Measurements from ENCODE around the gene G6PC3.
"Not testable (repeated sequence)": the region's sequence is repeated elsewhere in the genome, so short reads cannot be mapped to it uniquely, and the experiment has no call there.

The G6PC3 gene

DNA sequence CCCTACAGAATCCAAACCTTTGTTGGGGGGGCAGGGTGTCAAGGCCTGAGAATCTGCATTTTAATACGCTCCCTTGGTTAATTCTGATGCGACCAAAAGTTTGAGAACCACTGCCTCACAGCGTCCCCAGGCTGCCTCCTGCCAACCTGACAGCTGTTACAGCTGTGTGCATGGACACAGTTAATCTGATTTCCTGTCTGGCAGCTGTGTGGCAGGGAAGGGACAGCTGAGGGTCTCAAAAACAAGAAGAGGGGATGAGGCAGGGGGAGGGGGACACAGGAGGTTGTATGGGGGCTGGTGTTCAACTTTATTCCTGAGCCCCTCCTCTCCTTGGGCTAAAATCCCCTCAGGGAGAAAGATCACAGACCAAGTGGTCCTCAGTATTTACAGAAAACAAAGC is 35.4 kb downstream of the G6PC3 start:
- DNase-seq (ENCODE audit: low read depth in 2 of 2), result no peak

DNA sequence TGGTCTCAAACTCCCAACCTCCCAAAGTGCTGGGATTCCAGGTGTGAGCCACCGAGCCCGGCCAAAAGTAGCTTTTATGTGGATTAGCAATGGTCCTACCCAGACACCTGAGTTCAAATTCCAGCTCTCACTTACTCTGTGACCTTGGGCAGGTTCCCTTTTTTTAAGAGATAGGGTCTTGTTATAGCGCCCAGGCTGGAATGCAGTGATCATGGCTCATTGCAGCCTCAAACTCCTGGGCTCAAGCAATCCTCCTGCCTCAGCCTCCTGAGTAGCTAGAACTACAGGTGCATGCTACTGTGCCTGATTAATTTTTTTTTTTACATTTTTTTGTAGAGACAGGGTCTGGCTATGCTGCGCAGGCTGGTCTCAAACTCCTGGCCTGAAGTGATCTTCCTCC is 36.3 kb downstream of the G6PC3 start:
- no peak for DNase-seq (ENCODE audit: low read depth in 2 of 2)

- DNase-seq (ENCODE audit: low read depth in 2 of 2), result no peak
Measured at GRCh38 chr17:44108440-44109311, 38.1 kb downstream of the G6PC3 start.

- DNase-seq (ENCODE audit: low read depth in 2 of 2), result no peak
Measured at GRCh38 chr17:44109312-44109630, 38.7 kb downstream of the G6PC3 start.

DNA sequence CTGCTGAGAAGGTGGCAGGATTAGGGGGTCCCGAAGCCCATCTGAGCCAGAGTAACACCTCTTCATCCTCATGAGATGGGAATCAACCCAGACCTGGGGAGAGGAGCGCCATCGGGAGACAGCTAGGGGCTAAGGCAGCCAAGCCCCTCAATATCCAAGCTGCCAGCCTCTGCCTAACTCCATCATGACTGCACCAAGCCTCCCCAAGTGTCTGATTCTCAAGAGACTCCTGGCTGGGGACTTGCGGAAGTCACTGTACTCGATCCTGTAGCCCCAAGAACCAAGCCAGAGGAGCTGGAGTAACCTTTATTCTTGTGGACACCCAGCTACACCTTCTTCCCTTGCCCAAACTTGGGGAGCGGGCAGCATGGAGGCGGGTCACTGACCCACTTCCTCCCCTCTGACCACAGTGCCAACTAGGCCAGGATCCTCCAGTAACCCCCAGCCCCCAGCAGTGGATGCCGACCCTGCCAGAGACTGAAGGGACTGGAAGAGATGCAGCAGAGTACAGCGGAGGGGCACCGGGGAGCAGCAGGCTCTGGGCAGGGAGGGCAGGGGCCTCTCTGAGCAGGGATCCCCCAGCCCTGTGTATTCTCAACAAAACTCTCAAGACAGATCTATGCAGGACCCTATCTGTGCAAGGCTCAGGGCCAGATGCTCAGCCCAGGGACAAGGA is 39.6 kb downstream of the G6PC3 start:
- DNase-seq (ENCODE audit: low read depth in 2 of 2), result no peak

DNA sequence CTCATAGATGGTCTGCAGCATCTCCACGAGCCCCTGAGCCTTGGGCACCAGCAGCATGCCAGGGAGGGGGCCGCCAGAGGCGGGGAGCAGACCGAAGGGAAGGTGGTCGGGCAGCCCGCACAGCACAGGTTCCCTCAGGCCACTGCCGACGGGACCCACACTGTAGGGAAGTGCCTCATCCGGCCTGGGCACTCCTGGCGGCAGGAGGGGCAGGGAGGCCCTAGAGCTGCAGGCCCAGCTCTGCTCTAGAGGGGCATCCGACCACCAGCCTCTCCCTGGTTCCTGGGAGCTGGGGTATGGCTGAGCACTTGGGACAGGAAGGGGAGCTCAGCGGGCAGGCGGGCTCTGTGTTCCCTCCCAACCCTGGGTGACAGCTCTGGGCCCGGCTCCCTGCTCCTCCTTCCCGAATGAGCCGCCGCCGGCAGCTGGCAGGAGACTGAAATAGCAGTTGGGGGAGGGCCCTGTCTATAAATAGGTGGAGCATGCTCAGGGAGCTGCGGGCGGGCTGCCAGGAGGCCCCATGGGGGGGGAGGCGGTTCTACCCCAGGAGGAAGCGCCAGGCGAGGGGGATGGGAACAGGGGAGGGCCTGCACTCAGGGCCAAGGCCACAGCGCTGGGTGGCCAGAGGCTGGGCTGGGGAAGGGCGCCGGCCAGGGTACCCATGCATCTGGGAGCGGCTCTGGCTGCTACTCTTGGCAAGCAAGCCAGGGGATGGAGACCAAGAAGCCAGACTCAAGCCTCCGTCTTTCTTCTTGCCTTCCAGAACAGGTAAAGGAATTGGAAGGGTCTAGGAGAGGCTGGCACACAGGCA is 40.5 kb downstream of the G6PC3 start:
- DNase-seq (ENCODE audit: low read depth in 2 of 2), result peak in 1 of 2 donors; percentile 36

GRCh38 chr17:44111777-44112176 is 41.2 kb downstream of the G6PC3 start:
- DNase-seq (ENCODE audit: low read depth in 2 of 2), result no peak

- DNase-seq (ENCODE audit: low read depth in 2 of 2), result no peak
Measured at GRCh38 chr17:44112284-44113280, 42.0 kb downstream of the G6PC3 start.

- DNase-seq (ENCODE audit: low read depth in 2 of 2), result no peak
Measured at GRCh38 chr17:44113382-44113781, 42.8 kb downstream of the G6PC3 start.

DNA sequence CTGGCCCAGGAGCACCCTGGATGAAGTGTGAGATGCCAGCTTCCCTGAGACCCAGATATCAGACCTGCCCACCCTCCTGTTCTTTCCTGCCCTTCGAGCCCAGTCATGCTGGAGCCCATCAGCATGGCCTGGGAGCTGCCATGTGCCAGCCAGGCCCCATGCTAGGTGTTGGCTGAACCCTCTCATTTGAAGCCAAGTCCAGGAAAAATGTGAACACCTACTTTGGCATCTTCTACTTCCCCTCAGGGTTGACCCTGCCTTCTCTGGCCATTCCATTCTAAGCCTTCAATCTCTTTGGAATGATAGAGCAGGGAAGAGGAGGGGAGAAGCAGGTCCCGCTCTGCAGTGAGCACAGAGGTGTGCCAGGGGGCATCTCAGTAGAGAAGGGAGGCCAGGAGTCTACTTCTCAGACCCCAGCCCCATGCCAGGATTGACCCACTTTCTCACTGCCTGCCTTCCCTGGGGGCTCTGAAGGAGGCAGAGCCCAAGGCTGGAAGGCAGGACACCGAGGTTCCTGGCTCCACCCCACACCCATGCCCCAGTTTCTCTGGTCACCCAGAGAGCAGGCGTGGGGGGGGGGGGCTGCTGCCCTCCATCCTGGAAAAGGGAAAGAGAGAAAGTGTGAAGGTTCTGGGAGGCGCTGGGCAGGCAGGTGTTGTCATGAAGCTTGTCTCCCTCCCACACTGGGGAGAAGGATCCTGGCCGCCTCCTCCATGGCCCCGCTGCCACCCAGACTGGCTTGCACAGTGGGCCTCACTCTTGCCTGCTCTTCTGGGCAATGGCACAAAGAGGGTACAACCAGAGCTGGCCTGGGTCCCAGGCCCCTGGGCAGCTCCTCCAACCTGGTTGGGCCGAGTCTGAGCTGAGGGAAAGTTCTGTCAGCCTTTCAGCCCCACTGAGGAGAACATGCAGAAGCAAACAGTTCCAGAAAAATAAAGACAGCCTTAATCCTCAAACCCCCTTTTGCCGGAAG is 43.6 kb downstream of the G6PC3 start:
- DNase-seq (ENCODE audit: low read depth in 2 of 2), result no peak

- no peak for DNase-seq (ENCODE audit: low read depth in 2 of 2)
Measured at GRCh38 chr17:44115585-44116415, 45.3 kb downstream of the G6PC3 start.

GRCh38 chr17:44117351-44117750 is 46.8 kb downstream of the G6PC3 start:
- no peak for DNase-seq (ENCODE audit: low read depth in 2 of 2)

DNA sequence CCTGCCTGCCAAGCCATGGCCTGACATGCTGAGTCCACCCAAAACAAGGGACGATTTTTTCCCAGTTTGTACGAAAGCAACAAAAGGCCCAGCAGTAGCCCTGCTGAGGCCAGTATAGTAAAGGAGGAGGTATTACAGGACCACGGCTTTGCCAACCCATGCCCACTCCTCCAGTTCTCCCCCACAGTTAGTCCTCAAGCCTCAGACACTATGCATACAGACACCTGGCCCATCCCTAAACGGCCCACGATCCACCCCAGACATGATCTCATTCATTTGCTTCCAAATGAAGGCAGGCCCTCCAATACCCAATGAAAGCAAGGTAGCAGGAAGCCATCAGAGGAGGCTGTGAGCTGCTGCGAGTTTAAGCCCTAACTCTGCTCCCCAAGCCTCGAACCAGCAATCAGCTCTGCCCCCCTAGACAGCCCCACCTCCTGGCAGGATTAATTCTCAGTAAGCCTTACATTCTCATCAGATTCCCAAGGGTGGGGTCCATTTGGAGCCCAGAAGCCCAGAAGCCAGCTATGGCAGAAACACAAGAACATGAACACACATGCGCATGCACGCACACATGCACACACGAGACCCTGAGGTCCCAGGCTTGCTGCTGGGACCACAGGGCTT is 48.0 kb downstream of the G6PC3 start:
- DNase-seq (ENCODE audit: low read depth in 2 of 2), result no peak

DNA sequence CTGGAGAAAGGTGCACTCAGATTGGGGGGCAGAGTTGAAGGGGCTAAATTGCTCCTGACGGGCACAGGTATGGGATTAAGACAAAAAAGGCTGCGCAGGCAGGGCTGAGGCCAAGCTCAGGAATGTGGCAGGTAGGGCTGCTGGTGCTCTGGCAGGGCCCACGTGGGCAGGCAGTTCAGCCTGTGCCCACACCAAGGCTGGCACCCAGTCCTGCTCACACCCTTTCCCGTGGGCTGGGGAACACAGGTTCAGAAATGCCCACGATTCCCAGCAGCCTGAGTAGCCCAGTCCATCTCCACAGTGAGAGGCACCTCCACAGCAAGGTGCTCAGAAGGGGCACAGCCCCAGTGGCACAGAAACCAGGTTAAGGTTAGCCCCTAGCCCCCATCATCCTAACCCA is 48.5 kb downstream of the G6PC3 start:
- no peak for DNase-seq (ENCODE audit: low read depth in 2 of 2)

DNA sequence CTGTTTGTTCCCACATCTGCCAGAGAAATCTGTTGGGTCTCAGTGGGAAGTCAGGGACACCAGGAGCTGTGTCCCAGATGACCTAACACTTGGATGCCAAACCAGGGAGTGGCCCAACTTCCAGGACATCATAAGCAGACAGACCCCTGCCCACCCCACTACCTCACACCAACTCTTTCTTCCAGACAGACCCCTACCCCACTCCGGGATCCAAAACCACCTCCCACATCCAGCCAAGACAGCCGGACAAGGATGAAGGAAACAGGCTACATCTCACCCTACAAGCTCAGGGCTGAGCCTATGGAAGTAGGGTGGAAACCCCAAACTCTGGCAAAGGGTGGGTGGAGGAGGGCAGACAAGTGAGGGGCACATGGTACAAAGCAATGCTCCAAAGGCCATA is 49.3 kb downstream of the G6PC3 start:
- DNase-seq (ENCODE audit: low read depth in 2 of 2), result no peak

DNA sequence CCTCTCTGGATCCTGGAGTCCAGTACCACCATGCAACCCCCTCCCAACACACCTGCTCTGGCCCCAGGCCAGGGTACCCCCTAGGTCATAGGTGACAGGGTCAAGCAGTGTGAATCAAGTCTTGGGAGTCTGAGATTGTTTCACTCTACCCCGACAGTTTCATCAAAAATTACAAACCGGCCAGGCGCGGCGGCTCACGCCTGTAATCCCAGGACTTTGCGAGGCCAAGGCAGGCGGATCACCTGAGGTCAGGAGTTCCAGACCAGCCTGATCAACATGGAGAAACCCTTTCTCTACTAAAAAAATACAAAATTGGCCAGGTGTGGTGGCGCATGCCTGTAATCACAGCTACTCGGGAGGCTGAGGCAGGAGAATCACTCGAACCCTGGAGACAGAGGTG is 49.7 kb downstream of the G6PC3 start:
- not testable (repeated sequence) for DNase-seq (ENCODE audit: low read depth in 2 of 2)

DNA sequence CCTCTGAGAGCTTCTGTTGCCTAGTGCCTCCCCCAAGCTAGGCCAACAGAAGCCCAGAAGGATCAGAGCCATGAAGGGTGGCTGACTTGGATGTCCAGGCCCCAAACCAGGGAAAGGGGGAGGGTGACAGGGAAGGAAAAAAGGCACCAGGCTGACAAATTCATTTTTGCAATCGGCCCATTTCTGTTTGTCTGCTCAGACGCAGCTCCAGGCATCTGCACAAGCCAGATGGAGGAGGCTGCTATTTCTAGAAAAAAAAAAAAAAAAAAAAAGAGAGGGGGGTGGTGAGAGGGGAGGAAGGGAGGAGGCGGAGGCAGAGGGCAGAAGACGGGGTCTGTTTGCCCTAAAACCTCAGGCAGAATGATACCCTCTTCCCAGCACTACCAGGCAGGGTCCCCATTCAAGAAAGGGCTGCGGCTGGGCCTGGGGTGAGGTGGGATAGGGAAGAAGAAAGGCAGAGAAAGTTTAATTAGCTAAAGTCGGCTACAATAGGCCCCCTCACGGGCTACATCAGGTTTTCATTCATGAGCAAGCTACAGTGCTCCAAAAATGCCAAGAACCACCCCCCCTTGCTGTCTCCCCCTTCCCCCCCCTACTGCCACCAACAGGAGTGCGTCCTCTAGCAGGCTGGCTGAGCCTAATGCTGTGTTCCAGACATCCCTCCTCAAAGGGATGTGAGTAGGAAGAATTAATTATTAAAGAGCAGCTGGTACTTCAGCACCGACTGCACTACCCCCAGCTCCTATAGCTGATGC is 50.5 kb downstream of the G6PC3 start:
- DNase-seq (ENCODE audit: low read depth in 2 of 2), result no peak
